Frontal cortex (tissue), 4 donors: ENCODE data around the gene ANKRD40CL. TPM values are rescaled to one million over a fixed set of nuclear protein-coding genes. Genes with fewer than 3 reads are reported as not detected.
"Not testable (repeated sequence)": the region's sequence is repeated elsewhere in the genome, so short reads cannot be mapped to it uniquely, and the experiment has no call there.

ENCODE experiments used
- DNase-seq, 2 donors: peaks; one replicate each; pipeline ENCODE4 v3.0.0; 2012; ENCODE audit warnings: low spot score in 2 of 2
- FAIRE-seq: peaks from 2 replicates; lab custom pipeline; 2012; peaks lifted over from hg19 to GRCh38; lab: Jason Lieb, UNC
- total RNA-seq: library from RNA; depleted of rRNA; stranded (reverse); fragments of >200 nt; gene quantifications from one replicate; pipeline ENCODE4 v1.2.3, GENCODE V29; 2014
- donor health status: control.
- donor health status: control.
- donor health status: control.

ANKRD40CL gene
- total RNA-seq, 1 donor from 2014 or later: not detected

DNA sequence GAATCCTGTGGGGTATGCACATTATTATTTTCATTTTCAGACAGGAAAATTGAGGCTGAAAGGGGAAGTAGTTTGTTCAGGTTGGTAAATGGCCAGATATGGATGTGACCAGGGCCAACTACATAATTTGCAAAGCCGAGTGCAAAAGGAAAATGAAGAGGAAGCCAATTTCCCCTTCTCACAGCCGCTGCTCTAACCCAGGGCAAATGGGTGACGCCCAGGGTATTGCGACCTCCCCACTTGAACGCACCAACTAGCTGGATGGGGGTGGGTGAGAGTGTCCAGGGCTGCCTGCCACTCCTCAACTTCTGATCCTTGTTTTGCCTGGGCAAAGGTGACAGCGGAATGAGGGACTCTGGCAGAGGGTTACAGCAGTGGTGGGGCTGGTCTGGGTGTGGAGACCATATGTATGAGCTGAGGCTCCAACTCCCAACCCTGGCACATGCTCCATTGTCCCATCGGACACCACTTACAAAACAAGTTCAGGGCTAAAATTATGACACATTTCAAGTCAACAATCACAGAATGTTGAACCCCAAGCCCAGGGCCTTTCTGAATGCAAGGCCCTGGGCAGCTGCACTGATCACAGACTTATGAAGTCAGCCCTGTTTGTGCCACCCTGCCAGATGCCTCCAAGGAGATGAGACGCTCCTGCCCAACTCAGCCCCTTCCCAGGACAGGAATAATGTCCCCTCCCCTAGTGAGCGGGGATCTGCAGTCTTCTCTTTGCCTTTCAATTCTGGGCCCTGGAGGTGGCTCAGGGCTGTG is 1.7 kb downstream of the ANKRD40CL start:
- DNase-seq: no peak
- no peak for FAIRE-seq

- FAIRE-seq (no peak), DNase-seq (no peak)
These were observed 2.6 kb downstream of the ANKRD40CL start for GRCh38 chr17:50764734-50765149.

DNA sequence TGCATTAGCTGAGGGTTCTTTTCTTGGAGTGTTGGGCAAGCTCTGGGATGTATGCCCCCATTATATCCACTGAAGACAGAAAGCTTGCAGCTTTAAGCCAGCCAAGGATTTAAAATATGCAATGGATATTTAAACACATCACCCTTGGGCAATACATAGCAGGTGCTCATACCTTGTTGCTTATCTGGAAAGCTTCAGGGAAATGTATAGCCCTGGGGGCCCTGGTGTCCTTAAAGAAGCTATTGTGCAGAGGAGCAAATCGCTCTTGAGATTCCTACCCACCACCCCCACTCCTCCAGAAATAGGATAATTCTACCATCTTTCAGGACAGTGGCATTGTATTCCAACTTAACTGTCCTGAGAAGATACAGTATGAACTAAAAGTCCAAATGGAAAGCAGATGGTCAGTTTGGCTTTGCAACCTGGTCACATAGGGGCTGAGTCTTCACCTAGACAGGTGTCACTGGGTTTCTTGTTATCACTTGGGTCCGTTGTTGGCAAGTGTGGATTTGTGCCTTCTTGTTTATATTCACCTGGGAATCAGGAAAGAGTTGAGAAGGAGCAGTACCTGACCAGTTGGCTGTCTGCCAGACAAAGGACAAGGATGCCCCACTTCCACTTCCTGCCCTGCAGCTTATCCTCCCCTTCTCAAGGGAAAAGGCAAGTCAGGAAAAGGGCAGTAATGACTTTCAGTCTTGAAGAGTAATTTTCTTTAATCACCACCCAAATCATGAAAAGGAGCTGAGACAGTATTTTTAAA is 3.4 kb downstream of the ANKRD40CL start:
- FAIRE-seq (no peak), DNase-seq (no peak)

- DNase-seq: no peak
- no peak for FAIRE-seq
These were observed 5.1 kb downstream of the ANKRD40CL start for GRCh38 chr17:50762177-50762576.

GRCh38 chr17:50758989-50759544 is 8.3 kb downstream of the ANKRD40CL start:
- no peak for DNase-seq
- no peak for FAIRE-seq

DNA sequence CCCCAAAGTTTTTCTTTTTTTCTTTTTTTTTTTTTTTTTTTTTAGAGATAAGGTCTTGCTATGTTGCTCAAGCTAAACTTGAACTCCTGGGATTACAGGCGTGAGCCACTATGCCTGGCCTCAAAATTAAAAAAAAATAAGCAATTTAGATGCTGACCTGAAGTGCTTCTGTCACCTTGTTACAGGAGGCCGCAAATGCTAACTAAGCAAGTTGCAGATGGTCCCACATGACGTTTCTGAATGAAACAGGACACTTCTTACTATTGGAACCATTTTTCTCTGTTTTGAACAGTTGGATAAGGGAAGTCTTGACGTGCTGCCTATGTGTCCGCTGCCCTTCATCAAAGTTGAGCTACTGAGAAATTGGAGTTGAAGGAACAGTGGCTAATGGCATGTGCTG is 8.8 kb downstream of the ANKRD40CL start:
- FAIRE-seq: no peak
- no peak for DNase-seq

- FAIRE-seq (no peak), DNase-seq (no peak)
These were observed 12.8 kb downstream of the ANKRD40CL start for GRCh38 chr17:50754521-50754920.

- FAIRE-seq (no peak), DNase-seq (no peak)
These were observed 18.1 kb downstream of the ANKRD40CL start for GRCh38 chr17:50749245-50749644.

DNA sequence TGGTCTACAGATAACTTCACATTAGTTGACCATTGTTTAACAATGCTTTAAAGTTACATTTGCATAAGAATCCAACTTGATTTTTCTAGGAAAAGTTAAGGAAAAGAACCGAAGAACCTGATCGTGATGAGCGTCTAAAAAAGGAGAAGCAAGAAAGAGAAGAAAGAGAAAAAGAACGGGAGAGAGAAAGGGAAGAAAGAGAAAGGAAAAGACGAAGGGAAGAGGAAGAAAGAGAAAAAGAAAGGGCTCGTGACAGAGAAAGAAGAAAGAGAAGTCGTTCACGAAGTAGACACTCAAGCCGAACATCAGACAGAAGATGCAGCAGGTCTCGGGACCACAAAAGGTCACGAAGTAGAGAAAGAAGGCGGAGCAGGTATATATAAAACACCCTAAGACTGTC is 21.7 kb downstream of the ANKRD40CL start:
- DNase-seq: no peak
- FAIRE-seq: no peak

DNA sequence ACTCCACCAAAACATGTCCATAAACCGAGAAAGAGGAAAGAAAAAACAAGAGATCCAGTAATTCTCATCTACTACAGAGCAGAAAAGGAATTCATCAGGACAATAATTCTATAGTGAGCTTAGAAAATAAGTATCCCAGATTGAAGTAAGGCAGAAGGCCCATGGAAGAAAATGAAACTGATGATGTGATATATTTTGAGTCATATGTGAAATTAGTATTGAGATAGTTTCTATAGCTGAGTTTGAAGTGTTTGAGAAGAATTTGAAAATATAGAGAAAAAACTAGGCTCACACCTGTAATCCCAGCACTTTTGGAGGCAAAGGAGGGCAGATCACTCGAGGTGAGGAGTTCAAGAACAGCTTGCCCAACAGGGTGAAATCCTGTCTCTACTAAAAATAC is 28.2 kb downstream of the ANKRD40CL start:
- no peak for DNase-seq
- FAIRE-seq: no peak

- FAIRE-seq: no peak
- no peak for DNase-seq
These were observed 30.1 kb downstream of the ANKRD40CL start for GRCh38 chr17:50737118-50737698.

GRCh38 chr17:50735287-50735686 is 32.0 kb downstream of the ANKRD40CL start:
- no peak for DNase-seq
- no peak for FAIRE-seq

- no peak for DNase-seq
- FAIRE-seq: no peak
These were observed 35.5 kb downstream of the ANKRD40CL start for GRCh38 chr17:50731575-50732460.

- DNase-seq (no peak), FAIRE-seq (no peak)
These were observed 38.2 kb downstream of the ANKRD40CL start for GRCh38 chr17:50728881-50729765.

DNA sequence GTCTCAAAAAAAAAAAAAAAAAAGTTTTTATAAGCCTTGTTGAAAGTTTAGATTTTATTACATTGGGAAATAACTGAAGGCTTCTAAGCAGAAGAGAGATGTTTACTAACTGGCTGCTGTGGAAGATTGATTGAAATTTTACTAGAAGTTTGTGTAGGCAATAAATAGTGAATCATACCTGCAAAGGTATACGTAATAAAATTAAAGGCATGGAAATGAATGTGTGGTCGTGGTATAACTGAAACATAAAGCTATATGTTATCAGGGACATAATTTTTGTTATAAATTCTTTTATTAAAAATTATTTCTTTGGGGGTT is 39.2 kb downstream of the ANKRD40CL start:
- DNase-seq (no peak), FAIRE-seq (no peak)

DNA sequence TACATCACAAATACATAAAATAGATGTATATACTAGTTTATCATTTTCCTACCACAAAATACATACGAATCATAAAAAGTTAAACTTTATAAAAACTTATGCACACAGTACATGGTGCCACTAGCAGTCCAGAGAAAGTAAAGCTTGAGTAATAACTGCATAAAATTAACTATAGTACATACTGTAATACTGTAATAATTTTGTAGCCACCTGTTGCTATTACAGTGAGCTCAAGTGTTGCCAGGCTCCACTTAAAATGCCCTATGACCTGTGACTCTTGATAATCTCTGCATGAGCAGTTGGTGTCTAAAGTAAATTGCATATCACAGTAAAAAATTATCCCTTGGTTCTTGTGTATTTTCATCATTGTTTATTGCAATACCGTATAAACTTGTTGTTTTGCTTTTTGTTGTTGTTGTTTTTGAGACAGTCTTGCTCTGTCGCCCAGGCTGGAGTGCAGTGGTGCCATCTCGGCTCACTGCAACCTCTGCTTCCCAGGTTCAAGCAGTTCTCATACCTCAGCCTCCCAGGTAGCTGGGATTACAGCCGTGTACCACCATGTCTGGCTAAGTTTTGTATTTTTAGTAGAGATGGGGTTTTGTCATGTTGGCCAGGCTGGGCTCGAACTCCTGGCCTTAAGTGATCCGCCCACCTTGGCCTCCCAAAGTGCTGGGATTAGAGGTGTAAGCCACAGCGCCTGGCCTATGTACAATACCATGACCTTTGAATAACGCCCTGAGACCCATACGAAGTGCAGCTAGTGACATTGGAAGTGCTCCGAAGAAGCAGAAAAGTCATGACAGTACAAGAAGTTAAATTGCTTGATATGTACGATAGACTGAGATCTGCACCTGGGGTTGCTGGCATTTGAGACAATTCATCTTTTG is 41.3 kb downstream of the ANKRD40CL start:
- DNase-seq (no peak), FAIRE-seq (no peak)

DNA sequence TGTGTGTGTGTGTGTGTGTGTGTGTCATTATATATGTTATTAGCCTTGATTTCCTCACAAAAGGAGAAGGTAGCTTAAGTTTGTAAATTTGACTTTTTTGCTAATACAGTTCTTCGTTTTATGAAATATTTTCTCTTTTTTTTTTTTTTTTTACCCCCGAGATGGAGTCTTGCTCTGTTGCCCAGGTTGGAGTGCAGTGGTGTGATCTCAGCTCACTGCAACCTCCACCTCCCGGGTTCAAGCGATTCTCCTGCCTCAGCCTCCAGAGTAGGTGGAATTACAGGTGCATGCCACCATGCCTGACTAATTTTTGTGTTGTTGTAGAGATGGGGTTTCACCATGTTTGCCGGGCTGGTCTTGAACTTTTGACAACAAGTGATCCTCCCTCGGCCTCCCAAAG is 42.7 kb downstream of the ANKRD40CL start:
- FAIRE-seq, DNase-seq: not testable (repeated sequence)

DNA sequence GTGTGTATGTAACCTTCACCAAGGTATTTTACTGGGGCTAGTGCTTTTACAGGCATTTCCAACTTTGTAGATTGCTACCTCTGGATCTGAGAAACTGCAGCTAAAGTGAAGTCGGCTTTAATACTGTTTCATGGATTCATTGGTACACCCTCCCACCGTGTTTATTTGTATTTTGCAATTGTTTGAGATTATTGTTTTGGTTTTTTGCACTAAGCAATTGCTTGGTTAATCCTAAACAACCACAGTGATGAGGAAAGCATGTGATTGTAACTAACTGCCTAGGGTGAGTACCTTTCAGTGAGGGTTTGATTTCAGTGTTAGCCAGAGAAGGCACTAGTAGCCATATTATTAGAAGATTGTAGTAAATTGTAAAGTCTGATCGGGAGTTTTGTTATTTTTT is 44.6 kb downstream of the ANKRD40CL start:
- DNase-seq: no peak
- FAIRE-seq: no peak
